Colonic mucosa (tissue), 4 donors: Measurements from ENCODE around the gene GTPBP6. TPM values are rescaled to one million over a fixed set of nuclear protein-coding genes. Genes with fewer than 3 reads are reported as not detected.
"Not testable (repeated sequence)": the region's sequence is repeated elsewhere in the genome, so short reads cannot be mapped to it uniquely, and the experiment has no call there.

ENCODE experiments used
- DNase-seq: peaks from one replicate; pipeline ENCODE4 v3.0.0-alpha.2; 2020
- H3K27ac ChIP-seq: fragments of 200-600 bp; one replicate; pipeline ENCODE4 v1.8.0; 2021
- H3K27me3 ChIP-seq: fragments of 200-600 bp; one replicate; pipeline ENCODE4 v1.8.0; 2021
- H3K36me3 ChIP-seq: fragments of 200-600 bp; one replicate; pipeline ENCODE4 v1.8.0; 2021
- H3K4me1 ChIP-seq: fragments of 200-600 bp; one replicate; pipeline ENCODE4 v1.8.0; 2021; ENCODE audit warnings: mild to moderate bottlenecking
- H3K4me3 ChIP-seq: fragments of 200-600 bp; one replicate; pipeline ENCODE4 v1.8.0; 2021
- H3K9ac ChIP-seq, 2 donors: one replicate each; pipeline ENCODE4 v1.7.0; 2013; ENCODE audit warnings: control low read depth in 2 of 2, low read depth in 2 of 2, low read length in 2 of 2
- H3K9me3 ChIP-seq: fragments of 200-600 bp; one replicate; pipeline ENCODE4 v1.8.0; 2021
- CTCF ChIP-seq: fragments of 200-600 bp; IDR thresholded peaks from one replicate; pipeline ENCODE4 v1.8.0; 2022; ENCODE audit warnings: antibody characterized with exemption, mild to moderate bottlenecking
- intact Hi-C: fragments of 100-400 bp; cut with DNase I; formaldehyde crosslinking; loops from one replicate; pipeline ENCODE4 v1.14.1; 2022
- total RNA-seq, 2 donors: library from RNA; stranded (reverse); fragmentation: NEBNext Ultra II Directional in 1 of 2; extraction: Animal tissue kit (Norgen Biotek cat#: 25700) in 1 of 2; gene quantifications; one replicate each; pipeline ENCODE4 v1.2.1, GENCODE V29; 2021
- donor health status: healthy.
- donor health status: DM: no; HTN: no; CAD: no.
- donor health status: DM: no; HTN: no; CAD: no.

The GTPBP6 gene
- total RNA-seq, 2 donors from 2014 or later = 44.4 to 81.1 TPM

- Histone ChIP-seq H3K36me3 (no peaks in the 10 kb centered on the region), H3K4me3 (no peak overlapping the region), H3K27ac (no peak overlapping the region), H3K4me1 (no peaks in the 10 kb centered on the region), H3K27me3 (no peaks in the 10 kb centered on the region), H3K9me3 (no peaks in the 10 kb centered on the region), H3K9ac (no peak overlapping the region)
- intact Hi-C loops = no loop called here
- no peak for TF ChIP-seq CTCF
- peak; percentile 15 for DNase-seq
Observed at GRCh38 chrX:261167-261918, 57.3 kb downstream of the GTPBP6 start.

DNA sequence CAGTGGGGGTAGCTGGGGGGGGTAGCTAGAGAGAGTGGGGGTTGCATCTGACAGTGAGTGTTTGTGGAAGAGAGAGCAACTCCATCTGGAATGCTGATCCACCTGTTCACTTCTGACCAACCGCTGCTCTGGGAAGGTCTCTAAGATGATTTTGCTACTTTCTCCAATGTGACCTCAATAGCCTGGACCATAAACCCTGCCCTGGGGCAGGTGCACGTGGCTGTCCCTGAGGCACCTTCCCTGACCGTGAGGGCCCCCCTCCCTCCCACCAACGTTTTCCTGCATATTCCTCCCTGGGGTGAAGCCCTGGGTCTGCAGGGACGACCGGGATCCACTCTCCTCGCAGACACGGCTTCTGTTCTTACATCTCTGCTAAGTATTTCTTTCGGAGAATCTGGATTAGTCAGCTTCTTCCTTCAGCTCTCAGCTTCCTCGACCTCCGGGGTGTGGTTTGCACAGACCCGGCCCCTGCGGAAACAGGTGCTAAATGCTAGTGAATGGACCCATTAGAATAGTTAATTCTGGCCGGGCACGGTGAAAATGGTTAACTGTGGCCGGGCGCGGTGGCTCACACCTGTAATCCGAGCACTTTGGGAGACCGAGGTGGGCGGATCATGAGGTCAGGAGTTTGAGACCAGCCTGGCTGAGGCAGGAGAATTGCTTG is 58.8 kb downstream of the GTPBP6 start:
- H3K27ac ChIP-seq = no peak overlapping the region
- H3K4me1 ChIP-seq = no peaks in the 10 kb centered on the region
- TF ChIP-seq CTCF = no peak
- DNase-seq = peak; percentile 26
- no peaks in the 10 kb centered on the region for H3K9me3 ChIP-seq
- no peak overlapping the region for H3K9ac ChIP-seq
- no peaks in the 10 kb centered on the region for H3K36me3 ChIP-seq
- no peak overlapping the region for H3K4me3 ChIP-seq
- intact Hi-C loops = no loop called here
- H3K27me3 ChIP-seq = no peaks in the 10 kb centered on the region

DNA sequence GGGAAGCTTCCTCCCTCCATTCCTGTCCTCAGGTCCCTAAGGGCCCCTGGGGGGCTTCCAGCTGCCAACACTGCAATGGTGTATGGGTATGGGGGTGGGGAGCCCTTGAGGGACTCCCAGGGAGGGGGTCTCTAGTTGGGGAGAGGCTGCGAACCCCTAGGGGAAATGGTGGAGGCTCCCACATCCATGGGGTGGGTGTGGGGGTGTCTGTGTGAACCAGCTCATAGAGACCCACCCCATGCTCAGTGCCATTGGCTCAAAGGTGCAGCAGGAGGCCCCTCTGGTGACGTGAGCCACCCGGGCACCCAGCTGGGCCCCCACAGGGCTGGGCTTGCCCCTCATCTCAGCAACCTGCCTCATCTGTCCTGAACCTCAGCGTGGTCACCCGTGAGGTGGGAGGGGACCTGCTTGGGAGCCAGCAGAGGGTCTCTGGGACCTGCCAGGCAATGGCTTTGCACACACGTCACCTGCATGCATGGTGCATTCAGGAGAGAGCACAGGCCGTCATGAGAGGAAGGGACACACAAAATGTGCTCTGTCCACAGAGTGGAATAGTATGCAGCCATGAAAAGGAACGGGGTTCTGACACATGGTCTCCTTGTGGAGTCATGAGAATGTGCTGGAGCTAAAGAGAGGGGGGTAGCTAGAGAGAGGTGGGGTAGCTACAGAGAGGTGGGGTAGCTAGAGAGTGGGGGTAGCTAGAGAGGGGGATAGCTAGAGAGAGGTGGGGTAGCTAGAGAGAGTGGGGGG is 60.1 kb downstream of the GTPBP6 start:
- H3K9ac ChIP-seq = no peak overlapping the region

DNA sequence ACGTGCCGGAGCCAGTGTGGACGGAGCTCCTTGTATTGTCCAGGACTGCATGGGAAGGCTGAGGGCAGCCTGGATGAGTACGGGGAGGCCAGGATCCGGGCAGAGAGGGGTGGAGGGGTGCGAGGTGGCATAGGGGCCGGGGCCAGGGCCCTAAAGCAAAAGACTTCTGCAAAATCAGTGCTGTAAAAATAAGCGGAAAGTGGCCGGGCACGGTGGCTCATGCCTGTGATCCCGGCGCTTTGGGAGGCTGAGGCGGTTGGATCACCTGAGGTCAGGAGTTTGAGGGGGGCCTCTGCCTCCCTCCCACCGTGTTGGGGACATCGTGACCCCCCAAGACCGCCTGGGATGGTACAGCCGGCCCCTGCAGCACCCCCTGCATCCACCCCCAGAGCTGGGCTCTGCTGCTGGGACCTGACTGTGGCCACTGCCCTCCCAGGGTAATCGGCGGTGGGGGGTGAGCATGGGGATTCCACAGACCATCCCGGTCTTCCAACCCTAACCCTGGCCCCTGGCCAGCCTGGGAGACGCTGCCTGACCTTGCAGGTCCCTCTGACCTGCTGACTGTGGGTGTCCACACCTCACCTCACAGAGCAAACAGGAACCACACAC is 60.8 kb downstream of the GTPBP6 start:
- Histone ChIP-seq H3K27me3 (no peaks in the 10 kb centered on the region), H3K36me3 (no peaks in the 10 kb centered on the region), H3K9me3 (no peaks in the 10 kb centered on the region), H3K9ac (no peak overlapping the region), H3K27ac (no peak overlapping the region), H3K4me1 (no peaks in the 10 kb centered on the region), H3K4me3 (no peak overlapping the region)
- DNase-seq = peak; percentile 11
- no peak for TF ChIP-seq CTCF
- intact Hi-C loops = no loop called here

More for the DNA sequence above, 60.1 kb downstream of the GTPBP6 start:
- H3K9me3 ChIP-seq = no peaks in the 10 kb centered on the region
- H3K4me3 ChIP-seq = no peak overlapping the region
- no peaks in the 10 kb centered on the region for H3K27me3 ChIP-seq
- intact Hi-C loops = no loop called here
- peak; percentile 9 for DNase-seq
- H3K27ac ChIP-seq = no peak overlapping the region
- no peak for TF ChIP-seq CTCF
- H3K36me3 ChIP-seq = no peaks in the 10 kb centered on the region
- H3K4me1 ChIP-seq = no peaks in the 10 kb centered on the region

- H3K9ac ChIP-seq, H3K4me3 ChIP-seq, DNase-seq, H3K9me3 ChIP-seq, H3K27me3 ChIP-seq, H3K4me1 ChIP-seq, H3K27ac ChIP-seq, intact Hi-C loops, H3K36me3 ChIP-seq: not testable (repeated sequence)
Observed at GRCh38 chrX:257054-257453, 61.5 kb downstream of the GTPBP6 start.
